Lower leg skin (tissue), 4 donors: Measurements from ENCODE around the gene EGFL6. TPM values are rescaled to one million over a fixed set of nuclear protein-coding genes. Genes with fewer than 3 reads are reported as not detected.

Source experiments
- DNase-seq, 2 donors: peaks; one replicate each; pipeline ENCODE4 v3.0.0-alpha.2; 2019; ENCODE audit warnings: low spot score in 2 of 2
- H3K4me3 ChIP-seq: fragments of 200-600 bp; sonication (generic); 2 replicates; pipeline ENCODE4 v1.5.1; 2017; ENCODE audit warnings: mild to moderate bottlenecking, low read depth; ENCODE audit not compliant: poor library complexity, severe bottlenecking
- CTCF ChIP-seq, 3 donors: fragments of 450-650 bp; IDR thresholded peaks; one replicate each; pipeline ENCODE4 v1.5.1; 2016; ENCODE audit warnings: antibody characterized with exemption in 3 of 3, mild to moderate bottlenecking in 3 of 3, moderate library complexity in 2 of 3
- POLR2A ChIP-seq, 2 donors: fragments of 450-650 bp; IDR thresholded peaks; one replicate each; pipeline ENCODE4 v1.6.1; 2016 to 2017; ENCODE audit warnings: antibody characterized with exemption in 2 of 2, mild to moderate bottlenecking in 1 of 2, moderate library complexity in 1 of 2
- WGBS, 2 donors: methylation state at CpG; one replicate each; pipeline ENCODE4 v1.1.5; 2018; 5-methylcytosine and 5-hydroxymethylcytosine counted together
- intact Hi-C: fragments of 100-400 bp; cut with DNase I; formaldehyde crosslinking; loops from one replicate; pipeline ENCODE4 v1.15.0; 2023; ENCODE audit warnings: low total_unique reads
- total RNA-seq, 4 donors: library from RNA; depleted of rRNA; stranded (reverse); fragments of >200 nt; gene quantifications; one replicate each; pipeline ENCODE4 v1.1.0, GENCODE V29; 2016

Gene EGFL6, protein sequence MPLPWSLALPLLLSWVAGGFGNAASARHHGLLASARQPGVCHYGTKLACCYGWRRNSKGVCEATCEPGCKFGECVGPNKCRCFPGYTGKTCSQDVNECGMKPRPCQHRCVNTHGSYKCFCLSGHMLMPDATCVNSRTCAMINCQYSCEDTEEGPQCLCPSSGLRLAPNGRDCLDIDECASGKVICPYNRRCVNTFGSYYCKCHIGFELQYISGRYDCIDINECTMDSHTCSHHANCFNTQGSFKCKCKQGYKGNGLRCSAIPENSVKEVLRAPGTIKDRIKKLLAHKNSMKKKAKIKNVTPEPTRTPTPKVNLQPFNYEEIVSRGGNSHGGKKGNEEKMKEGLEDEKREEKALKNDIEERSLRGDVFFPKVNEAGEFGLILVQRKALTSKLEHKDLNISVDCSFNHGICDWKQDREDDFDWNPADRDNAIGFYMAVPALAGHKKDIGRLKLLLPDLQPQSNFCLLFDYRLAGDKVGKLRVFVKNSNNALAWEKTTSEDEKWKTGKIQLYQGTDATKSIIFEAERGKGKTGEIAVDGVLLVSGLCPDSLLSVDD
- under 1 TPM in 3 of 4 donors, not detected in 1; 0.13 to 0.38 (median 0.32) TPM for total RNA-seq

DNA sequence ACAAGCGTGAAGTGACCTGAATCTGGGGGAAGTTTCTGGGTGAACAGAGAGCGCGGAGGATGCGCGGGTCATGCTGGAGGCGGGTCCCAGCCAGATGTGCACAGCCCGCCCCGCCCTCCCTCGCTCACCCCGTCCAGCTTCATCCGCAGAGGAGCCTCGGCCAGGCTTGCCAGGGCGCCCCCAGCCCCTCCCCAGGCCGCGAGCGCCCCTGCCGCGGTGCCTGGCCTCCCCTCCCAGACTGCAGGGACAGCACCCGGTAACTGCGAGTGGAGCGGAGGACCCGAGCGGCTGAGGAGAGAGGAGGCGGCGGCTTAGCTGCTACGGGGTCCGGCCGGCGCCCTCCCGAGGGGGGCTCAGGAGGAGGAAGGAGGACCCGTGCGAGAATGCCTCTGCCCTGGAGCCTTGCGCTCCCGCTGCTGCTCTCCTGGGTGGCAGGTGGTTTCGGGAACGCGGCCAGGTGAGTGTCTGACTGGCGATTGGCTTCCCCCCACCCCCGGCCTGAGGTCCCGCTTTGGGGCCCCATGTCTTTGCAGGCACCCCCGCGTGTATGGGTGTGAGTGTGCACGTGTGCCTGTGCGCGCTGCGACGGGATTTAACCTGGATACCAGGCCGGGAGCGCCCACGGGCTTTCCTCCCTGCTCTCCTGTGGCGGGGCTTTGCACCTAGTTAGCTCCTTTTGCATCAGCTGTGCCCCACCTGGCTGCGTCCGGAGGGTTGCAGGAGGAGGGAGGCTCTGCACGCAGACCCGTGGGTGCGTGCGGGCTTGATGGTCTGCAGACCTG lies at the start of gene EGFL6:
TSS of gene EGFL6 (plus strand) at position 123 of the 782 bp plus-strand sequence. CDS start at position 384, 261 bp downstream.
- no peak within 1 kb of the TSS for H3K4me3 ChIP-seq
- intact Hi-C loops = no loop called here
- 10 to 23% methylated on average over 19 to 38 of the region's 57 CpGs for WGBS, 2 donors

DNA sequence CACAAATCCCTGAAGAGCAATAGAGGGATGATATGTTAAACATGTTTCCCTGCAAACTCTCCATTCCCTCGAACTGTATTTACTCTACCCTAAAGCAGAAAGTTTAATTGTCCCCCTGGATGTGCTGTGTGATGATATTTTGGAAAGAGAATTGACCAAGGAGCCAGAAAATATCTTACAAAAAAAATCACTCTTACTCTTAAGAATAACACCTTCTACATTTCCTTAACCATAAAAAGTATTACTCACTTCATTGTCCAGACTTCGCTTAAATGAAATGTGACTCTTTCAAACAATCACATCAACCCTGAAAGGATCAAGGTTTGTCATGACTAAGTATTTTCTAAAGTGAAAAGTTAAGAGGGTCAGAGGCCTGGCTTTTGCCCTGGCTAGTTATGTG lies 49.0 kb upstream of the EGFL6 start:
- intact Hi-C loops = no loop called here
- H3K4me3 ChIP-seq = no peak overlapping the region
- WGBS, 2 donors = 72 to 75% methylated on average over 2 of the region's 2 CpGs
- no peak for DNase-seq
- TF ChIP-seq POLR2A (IDR thresholded peaks at IDR 0.05) = no peak

More for the DNA sequence above, at the start of gene EGFL6:
- DNase-seq = no peak
- TF ChIP-seq POLR2A (IDR thresholded peaks at IDR 0.05) (no peak), CTCF (IDR thresholded peaks at IDR 0.05) (no peak)

DNA sequence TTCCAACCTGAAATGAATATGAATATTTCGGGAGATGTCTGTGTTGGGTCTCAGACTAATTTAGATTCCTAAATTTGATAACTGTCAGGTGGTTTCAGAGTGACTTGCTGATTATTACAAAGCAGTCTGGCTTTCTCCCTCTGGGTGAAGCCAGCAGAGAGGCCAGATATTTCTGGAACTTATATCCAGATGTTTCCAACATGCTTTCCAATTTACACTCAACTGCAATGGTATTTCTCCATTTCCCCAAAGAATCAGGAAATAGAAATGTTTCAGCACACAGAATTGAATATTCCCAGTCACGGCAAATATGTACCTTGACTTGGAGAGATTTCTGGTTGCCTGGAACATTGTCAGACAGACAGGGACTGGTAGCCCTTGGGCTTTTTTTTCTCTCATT lies 48.5 kb upstream of the EGFL6 start:
- 59 to 60% methylated on average over 2 of the region's 2 CpGs for WGBS, 2 donors
- DNase-seq = no peak
- TF ChIP-seq POLR2A (IDR thresholded peaks at IDR 0.05) = no peak
- no peak for TF ChIP-seq CTCF (IDR thresholded peaks at IDR 0.05)

DNA sequence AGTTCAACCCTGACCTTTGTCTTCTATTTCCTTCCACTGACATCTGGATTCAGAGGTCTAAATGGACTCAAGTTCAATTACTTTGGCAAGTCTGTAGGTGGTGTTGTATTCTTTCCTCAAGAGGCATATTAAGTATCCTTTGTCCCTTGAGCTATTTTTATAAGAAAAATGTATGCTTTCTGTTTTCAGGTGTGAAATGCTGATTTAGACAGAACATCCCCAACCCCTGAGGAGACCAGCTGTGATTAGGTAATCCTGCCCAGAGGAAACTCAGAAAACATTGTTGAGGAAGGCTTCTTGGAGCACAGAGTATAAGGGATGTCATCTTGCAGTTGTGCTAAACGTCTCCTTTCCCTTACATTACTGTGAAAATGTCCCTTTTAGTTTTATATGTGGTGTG lies 46.6 kb upstream of the EGFL6 start:
- intact Hi-C loops = no loop called here

More for the DNA sequence above, 48.5 kb upstream of the EGFL6 start:
- intact Hi-C loops = no loop called here
- no peak overlapping the region for H3K4me3 ChIP-seq

GRCh38 chrX:13533726-13534125 lies 35.7 kb upstream of the EGFL6 start:
- no peak overlapping the region for H3K4me3 ChIP-seq
- intact Hi-C loops = no loop called here
- DNase-seq = no peak
- 19 to 34% methylated on average over 3 of the region's 3 CpGs for WGBS, 2 donors
- no peak for TF ChIP-seq CTCF (IDR thresholded peaks at IDR 0.05)
- TF ChIP-seq POLR2A (IDR thresholded peaks at IDR 0.05) = no peak

More for the DNA sequence above, 46.6 kb upstream of the EGFL6 start:
- 20 to 61% methylated on average over 1 of the region's 1 CpG for WGBS, 2 donors
- DNase-seq = no peak
- TF ChIP-seq CTCF (IDR thresholded peaks at IDR 0.05) (no peak), POLR2A (IDR thresholded peaks at IDR 0.05) (no peak)
- H3K4me3 ChIP-seq = no peak overlapping the region
